ENCODE results near the gene CACNG3. TPM values are rescaled to one million over a fixed set of nuclear protein-coding genes. Genes with fewer than 3 reads are reported as not detected.

Gene CACNG3
- total RNA-seq, 3 donors from 2014 or later (not counting 1 experiment from before 2014, with no cell fraction given), result not detected

- no peaks in the 10 kb centered on the region for H3K36me3 ChIP-seq (ENCODE audit: control insufficient read depth, insufficient read depth, low read length)
- ATAC-seq (no peak), DNase-seq (no peak)
- Mint-ChIP-seq H3K9me3 (no peaks in the 10 kb centered on the region), H3K4me1 (peaks cover 0 to 5% of the 10 kb centered on the region in 2 donors), H3K27ac (no peak overlapping the region), H3K36me3 (no peaks in the 10 kb centered on the region), H3K4me3 (no peak overlapping the region), H3K27me3 (ENCODE audit: low read depth in 2 of 2) (peaks cover 10 to 11% of the 10 kb centered on the region in 2 donors)
- no peaks in the 10 kb centered on the region for H3K27me3 ChIP-seq (ENCODE audit: control insufficient read depth, insufficient read depth, low read length)
- H3K27ac ChIP-seq (ENCODE audit: low read length), result no peak overlapping the region
- intact Hi-C loops (cut with micrococcal nuclease), result no loop called here
- H3K4me1 ChIP-seq (ENCODE audit: control insufficient read depth, insufficient read depth, low read length), result no peaks in the 10 kb centered on the region
- TF ChIP-seq CTCF (IDR thresholded peaks at IDR 0.05), result no peak
- WGBS (ENCODE audit: insufficient coverage), result 75% methylated on average over 11 of the region's 11 CpGs
- H3K9me3 ChIP-seq (ENCODE audit: control insufficient read depth, insufficient read depth, low read length), result no peaks in the 10 kb centered on the region
- no peak overlapping the region for H3K4me3 ChIP-seq (ENCODE audit: low read length)
Measured at GRCh38 chr16:24346734-24347133, 90.6 kb downstream of the CACNG3 start.

GRCh38 chr16:24347556-24347955 is 91.4 kb downstream of the CACNG3 start:
- 39% methylated on average over 2 of the region's 2 CpGs for WGBS (ENCODE audit: insufficient coverage)
- DNase-seq, result no peak
- H3K4me3 ChIP-seq (ENCODE audit: low read length), result no peak overlapping the region
- no peaks in the 10 kb centered on the region for H3K36me3 Mint-ChIP-seq
- no peaks in the 10 kb centered on the region for H3K4me1 ChIP-seq (ENCODE audit: control insufficient read depth, insufficient read depth, low read length)
- no peaks in the 10 kb centered on the region for H3K9me3 ChIP-seq (ENCODE audit: control insufficient read depth, insufficient read depth, low read length)
- no peak overlapping the region for H3K4me3 Mint-ChIP-seq
- H3K27ac Mint-ChIP-seq, result no peak overlapping the region
- peaks cover 0 to 5% of the 10 kb centered on the region in 2 donors for H3K4me1 Mint-ChIP-seq
- no peaks in the 10 kb centered on the region for H3K36me3 ChIP-seq (ENCODE audit: control insufficient read depth, insufficient read depth, low read length)
- intact Hi-C loops (cut with micrococcal nuclease), result no loop called here
- no peaks in the 10 kb centered on the region for H3K27me3 ChIP-seq (ENCODE audit: control insufficient read depth, insufficient read depth, low read length)
- H3K27ac ChIP-seq (ENCODE audit: low read length), result no peak overlapping the region
- no peaks in the 10 kb centered on the region for H3K9me3 Mint-ChIP-seq
- no peak for TF ChIP-seq CTCF (IDR thresholded peaks at IDR 0.05)
- H3K27me3 Mint-ChIP-seq (ENCODE audit: low read depth in 2 of 2), result peaks cover 10 to 11% of the 10 kb centered on the region in 2 donors
- ATAC-seq, result no peak

- no peak for TF ChIP-seq CTCF (IDR thresholded peaks at IDR 0.05)
- ATAC-seq, result no peak
- Histone ChIP-seq H3K27me3 (ENCODE audit: control insufficient read depth, insufficient read depth, low read length) (no peaks in the 10 kb centered on the region), H3K4me1 (ENCODE audit: control insufficient read depth, insufficient read depth, low read length) (no peaks in the 10 kb centered on the region), H3K4me3 (ENCODE audit: low read length) (no peak overlapping the region), H3K27ac (ENCODE audit: low read length) (no peak overlapping the region), H3K9me3 (ENCODE audit: control insufficient read depth, insufficient read depth, low read length) (no peaks in the 10 kb centered on the region), H3K36me3 (ENCODE audit: control insufficient read depth, insufficient read depth, low read length) (no peaks in the 10 kb centered on the region)
- 69% methylated on average over 9 of the region's 9 CpGs for WGBS (ENCODE audit: insufficient coverage)
- Mint-ChIP-seq H3K36me3 (no peaks in the 10 kb centered on the region), H3K4me3 (no peak overlapping the region), H3K9me3 (no peaks in the 10 kb centered on the region), H3K4me1 (peaks cover 0 to 5% of the 10 kb centered on the region in 2 donors), H3K27ac (no peak overlapping the region), H3K27me3 (ENCODE audit: low read depth in 2 of 2) (peaks cover 10 to 11% of the 10 kb centered on the region in 2 donors)
- DNase-seq, result no peak
- intact Hi-C loops (cut with micrococcal nuclease), result no loop called here
Measured at GRCh38 chr16:24348545-24349290, 92.6 kb downstream of the CACNG3 start.

GRCh38 chr16:24349320-24349719 is 93.2 kb downstream of the CACNG3 start:
- Histone ChIP-seq H3K9me3 (ENCODE audit: control insufficient read depth, insufficient read depth, low read length) (no peaks in the 10 kb centered on the region), H3K27me3 (ENCODE audit: control insufficient read depth, insufficient read depth, low read length) (no peaks in the 10 kb centered on the region), H3K4me1 (ENCODE audit: control insufficient read depth, insufficient read depth, low read length) (no peaks in the 10 kb centered on the region), H3K36me3 (ENCODE audit: control insufficient read depth, insufficient read depth, low read length) (no peaks in the 10 kb centered on the region), H3K4me3 (ENCODE audit: low read length) (no peak overlapping the region), H3K27ac (ENCODE audit: low read length) (no peak overlapping the region)
- H3K4me1 Mint-ChIP-seq, result peaks cover 0 to 5% of the 10 kb centered on the region in 2 donors
- no peak for ATAC-seq
- no peaks in the 10 kb centered on the region for H3K9me3 Mint-ChIP-seq
- no peak for DNase-seq
- no peak overlapping the region for H3K4me3 Mint-ChIP-seq
- no peak for TF ChIP-seq CTCF (IDR thresholded peaks at IDR 0.05)
- H3K27ac Mint-ChIP-seq, result no peak overlapping the region
- no peaks in the 10 kb centered on the region for H3K36me3 Mint-ChIP-seq
- H3K27me3 Mint-ChIP-seq (ENCODE audit: low read depth in 2 of 2), result peaks cover 11% of the 10 kb centered on the region in 2 donors
- 83% methylated on average over 8 of the region's 8 CpGs for WGBS (ENCODE audit: insufficient coverage)
- intact Hi-C loops (cut with micrococcal nuclease), result no loop called here
